Measurements from ENCODE around the gene NEMP1.

DNA sequence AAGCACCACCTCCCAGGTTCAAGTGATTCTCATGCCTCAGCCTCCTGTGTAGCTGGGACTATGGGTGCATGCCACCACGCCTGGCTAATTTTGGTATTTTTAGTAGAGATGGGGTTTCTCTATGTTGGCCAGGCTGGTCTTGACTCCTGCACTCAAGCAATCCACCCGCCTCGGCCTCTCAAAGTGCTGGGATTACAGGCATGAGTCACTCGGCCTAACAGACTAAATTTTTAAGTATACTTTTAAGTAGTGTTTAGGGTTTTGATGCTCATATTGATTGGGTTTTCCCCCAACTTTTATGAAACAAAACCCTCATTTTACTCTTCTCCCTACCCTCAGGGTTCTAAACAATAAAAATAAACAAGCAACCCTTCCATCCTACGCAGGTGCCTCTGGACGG lies 34.1 kb downstream of the NEMP1 start:
- TF ChIP-seq, protein P1, sequence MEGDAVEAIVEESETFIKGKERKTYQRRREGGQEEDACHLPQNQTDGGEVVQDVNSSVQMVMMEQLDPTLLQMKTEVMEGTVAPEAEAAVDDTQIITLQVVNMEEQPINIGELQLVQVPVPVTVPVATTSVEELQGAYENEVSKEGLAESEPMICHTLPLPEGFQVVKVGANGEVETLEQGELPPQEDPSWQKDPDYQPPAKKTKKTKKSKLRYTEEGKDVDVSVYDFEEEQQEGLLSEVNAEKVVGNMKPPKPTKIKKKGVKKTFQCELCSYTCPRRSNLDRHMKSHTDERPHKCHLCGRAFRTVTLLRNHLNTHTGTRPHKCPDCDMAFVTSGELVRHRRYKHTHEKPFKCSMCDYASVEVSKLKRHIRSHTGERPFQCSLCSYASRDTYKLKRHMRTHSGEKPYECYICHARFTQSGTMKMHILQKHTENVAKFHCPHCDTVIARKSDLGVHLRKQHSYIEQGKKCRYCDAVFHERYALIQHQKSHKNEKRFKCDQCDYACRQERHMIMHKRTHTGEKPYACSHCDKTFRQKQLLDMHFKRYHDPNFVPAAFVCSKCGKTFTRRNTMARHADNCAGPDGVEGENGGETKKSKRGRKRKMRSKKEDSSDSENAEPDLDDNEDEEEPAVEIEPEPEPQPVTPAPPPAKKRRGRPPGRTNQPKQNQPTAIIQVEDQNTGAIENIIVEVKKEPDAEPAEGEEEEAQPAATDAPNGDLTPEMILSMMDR (IDR thresholded peaks at IDR 0.05; ENCODE audit: control extremely low read depth in 1 of 3, insufficient read depth in 1 of 3, low read depth in 1 of 3, low read length in 3 of 3) = no peak
- TF ChIP-seq TCF12 (IDR thresholded peaks at IDR 0.05; ENCODE audit: low read depth, low read length) = no peak
